H1 (cell line): ENCODE measurements around the gene MYL6.

Experiments
- CTCF ChIP-seq, 3 experiments: IDR thresholded peaks; 1 replicate in 2 of 3; 2 replicates in 1 of 3; pipeline versions ENCODE4 v1.5.1 to v1.6.1; 2011; ENCODE audit warnings: low read length in 3 of 3, mild to moderate bottlenecking in 3 of 3, inconsistent platforms in 2 of 3, low read depth in 1 of 3, moderate library complexity in 1 of 3; ENCODE audit not compliant: insufficient read depth in 1 of 3; ENCODE audit errors: control extremely low read depth in 1 of 3
- EZH2 ChIP-seq: fragments of 200-600 bp; sonication (generic); IDR thresholded peaks from 2 replicates; pipeline ENCODE4 v1.7.1; 2012; ENCODE audit warnings: low read depth, mild to moderate bottlenecking, moderate library complexity, low read length, inconsistent platforms; ENCODE audit not compliant: severe bottlenecking
- POLR2A ChIP-seq, 2 experiments: IDR thresholded peaks; 1 replicate in 1 of 2; 2 replicates in 1 of 2; pipeline ENCODE4 v1.6.1; 2011; ENCODE audit warnings: low read depth in 2 of 2, low read length in 2 of 2, mild to moderate bottlenecking in 2 of 2; ENCODE audit errors: control extremely low read depth in 1 of 2
- POLR2AphosphoS5 ChIP-seq: IDR thresholded peaks from 2 replicates; pipeline ENCODE4 v1.6.1; 2011; ENCODE audit warnings: low read depth, low read length
- RAD21 ChIP-seq, 2 experiments: IDR thresholded peaks in 1 of 2; conservative IDR thresholded peaks in 1 of 2; 2 replicates each; pipeline ENCODE4 v1.6.1; 2011; ENCODE audit warnings: low read depth in 2 of 2, low read length in 2 of 2, improper control_type of control experiment in 1 of 2, inconsistent platforms in 1 of 2, mild to moderate bottlenecking in 1 of 2, moderate library complexity in 1 of 2
- SIX5 ChIP-seq: IDR thresholded peaks from 2 replicates; pipeline ENCODE4 v1.6.1; 2011; ENCODE audit warnings: mild to moderate bottlenecking, low read depth, low read length
- ZNF274 ChIP-seq: IDR thresholded peaks from 2 replicates; pipeline ENCODE4 v1.7.0; 2012; ENCODE audit warnings: low read length, borderline replicate concordance; ENCODE audit errors: extremely low read depth

GRCh38 chr12:56127485-56127887, 30.7 kb upstream of the MYL6 start:
- no peak for TF ChIP-seq EZH2
- no peak; the same call in none of the 2 replicates for TF ChIP-seq POLR2AphosphoS5
- TF ChIP-seq CTCF (IDR thresholded peaks at IDR 0.05; ENCODE audit: control extremely low read depth in 1 of 3, insufficient read depth in 1 of 3, low read depth in 1 of 3, low read length in 3 of 3): no peak
- TF ChIP-seq RAD21 (IDR thresholded peaks at IDR 0.05 in 1 of 2, conservative IDR thresholded peaks at IDR 0.05 in 1 of 2; ENCODE audit: low read depth in 2 of 2, low read length in 2 of 2): no peak
- TF ChIP-seq POLR2A (IDR thresholded peaks at IDR 0.05; ENCODE audit: control extremely low read depth in 1 of 2, low read depth in 2 of 2, low read length in 2 of 2): no peak; a peak in 1 of 3 replicates
- TF ChIP-seq ZNF274: no peak
- no peak for TF ChIP-seq SIX5
